ENCODE measurements around the gene HARS1. TPM values are rescaled to one million over a fixed set of nuclear protein-coding genes. Genes with fewer than 3 reads are reported as not detected.

HARS1 gene, protein sequence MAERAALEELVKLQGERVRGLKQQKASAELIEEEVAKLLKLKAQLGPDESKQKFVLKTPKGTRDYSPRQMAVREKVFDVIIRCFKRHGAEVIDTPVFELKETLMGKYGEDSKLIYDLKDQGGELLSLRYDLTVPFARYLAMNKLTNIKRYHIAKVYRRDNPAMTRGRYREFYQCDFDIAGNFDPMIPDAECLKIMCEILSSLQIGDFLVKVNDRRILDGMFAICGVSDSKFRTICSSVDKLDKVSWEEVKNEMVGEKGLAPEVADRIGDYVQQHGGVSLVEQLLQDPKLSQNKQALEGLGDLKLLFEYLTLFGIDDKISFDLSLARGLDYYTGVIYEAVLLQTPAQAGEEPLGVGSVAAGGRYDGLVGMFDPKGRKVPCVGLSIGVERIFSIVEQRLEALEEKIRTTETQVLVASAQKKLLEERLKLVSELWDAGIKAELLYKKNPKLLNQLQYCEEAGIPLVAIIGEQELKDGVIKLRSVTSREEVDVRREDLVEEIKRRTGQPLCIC
- 75.3 to 80.9 TPM (median 78.3 TPM) in 5 replicates for total RNA-seq (2022; extraction: Qiagen RNA extraction)

DNA sequence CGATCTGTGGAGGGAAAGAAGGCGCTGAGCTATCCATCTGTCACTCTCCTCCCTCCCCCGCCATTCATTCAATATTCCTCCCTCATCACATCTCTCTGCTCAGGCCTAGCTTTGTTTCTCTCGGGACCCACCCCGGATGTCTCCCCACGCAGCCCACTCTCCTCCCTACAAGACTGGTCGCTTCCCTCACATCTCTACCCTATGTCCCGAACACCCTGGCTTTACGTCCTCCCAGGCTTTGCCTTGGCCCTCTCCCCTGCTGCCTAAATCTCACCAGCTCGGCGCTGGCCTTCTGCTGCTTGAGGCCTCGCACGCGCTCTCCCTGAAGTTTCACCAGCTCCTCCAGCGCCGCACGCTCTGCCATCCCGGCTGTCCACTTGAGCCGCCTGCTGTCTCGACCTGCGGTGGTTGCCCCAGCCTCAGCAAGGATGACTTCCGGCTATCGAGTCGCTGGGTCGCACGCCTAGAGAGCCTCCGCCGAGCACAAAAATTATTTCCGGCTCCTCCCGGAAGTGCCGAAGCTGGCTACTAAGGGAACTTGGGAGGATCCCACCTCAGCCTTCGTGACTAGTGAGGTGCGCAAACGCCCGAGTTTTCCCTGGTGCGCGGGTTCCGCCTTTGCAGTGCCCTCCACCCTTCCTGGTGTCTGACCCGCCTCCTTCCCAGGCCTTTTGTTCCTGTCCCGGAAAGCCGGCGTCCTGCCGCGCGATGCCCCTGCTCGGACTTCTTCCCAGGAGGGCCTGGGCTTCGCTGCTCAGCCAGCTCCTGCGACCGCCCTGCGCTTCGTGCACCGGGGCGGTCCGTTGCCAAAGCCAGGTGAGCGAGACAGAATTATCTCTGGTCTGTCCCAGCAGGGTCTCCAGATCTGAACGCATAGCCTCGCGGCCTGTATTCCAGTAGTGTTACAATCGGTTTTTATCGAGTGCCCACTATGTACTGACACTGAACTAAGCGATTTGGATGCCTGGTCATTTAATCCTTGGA is at the start of gene HARS1, which contains the start of gene HARS2:
TSS of gene HARS1 (minus strand) at position 430 of the 984 bp plus-strand sequence. CDS start at position 364, 66 bp downstream.
TSS of gene HARS2 (plus strand) at position 515 of the 984 bp plus-strand sequence. CDS start at position 709, 194 bp downstream.

DNA sequence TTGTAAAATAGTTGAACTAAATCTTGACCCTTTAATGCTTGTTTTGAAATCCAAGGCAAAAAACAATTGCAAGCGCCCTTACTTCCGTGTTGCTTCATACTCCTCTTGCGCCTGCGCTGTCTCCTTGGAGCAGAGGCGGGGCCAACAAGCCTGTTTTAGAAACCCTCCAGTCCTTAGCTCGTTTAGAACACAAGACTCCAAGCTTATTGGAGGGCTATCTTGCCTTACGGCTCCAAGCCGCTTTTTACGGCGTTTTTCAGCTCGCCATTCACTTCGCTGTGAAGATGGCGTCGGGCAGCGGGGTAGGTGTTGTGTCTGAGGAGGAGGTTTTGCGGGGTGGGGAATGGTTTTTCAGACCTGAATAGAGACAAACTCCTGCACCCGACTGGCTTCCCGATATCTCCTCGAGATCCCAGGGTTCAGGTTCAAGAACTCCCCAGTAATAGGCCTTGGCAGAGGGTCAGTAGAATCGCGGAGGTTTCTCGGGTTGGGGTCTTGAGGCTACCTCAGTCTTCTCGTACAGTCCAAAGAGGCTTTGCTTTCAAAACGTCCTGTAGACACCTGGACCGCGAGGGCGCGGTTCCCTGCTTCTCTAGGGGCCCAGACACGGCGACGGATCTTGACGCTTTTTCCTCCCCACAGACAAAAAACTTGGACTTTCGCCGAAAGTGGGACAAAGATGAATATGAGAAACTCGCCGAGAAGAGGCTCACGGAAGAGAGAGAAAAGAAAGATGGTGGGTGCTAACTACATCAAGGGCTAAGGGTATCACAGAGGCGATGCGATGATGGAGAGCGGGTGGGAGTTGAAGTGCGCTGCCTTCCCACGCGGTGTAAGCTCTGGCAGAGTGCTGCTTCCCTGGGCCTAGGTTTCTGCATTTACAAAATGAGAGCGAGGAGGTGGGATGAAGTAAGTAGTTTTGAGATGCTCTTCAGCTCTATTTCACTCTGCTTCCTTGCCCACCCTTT is 9.3 kb upstream of the HARS1 start, which contains the start of gene ZMAT2:
TSS of gene ZMAT2 (plus strand) at position 271 of the 968 bp plus-strand sequence. CDS start at position 285, 14 bp downstream.

DNA sequence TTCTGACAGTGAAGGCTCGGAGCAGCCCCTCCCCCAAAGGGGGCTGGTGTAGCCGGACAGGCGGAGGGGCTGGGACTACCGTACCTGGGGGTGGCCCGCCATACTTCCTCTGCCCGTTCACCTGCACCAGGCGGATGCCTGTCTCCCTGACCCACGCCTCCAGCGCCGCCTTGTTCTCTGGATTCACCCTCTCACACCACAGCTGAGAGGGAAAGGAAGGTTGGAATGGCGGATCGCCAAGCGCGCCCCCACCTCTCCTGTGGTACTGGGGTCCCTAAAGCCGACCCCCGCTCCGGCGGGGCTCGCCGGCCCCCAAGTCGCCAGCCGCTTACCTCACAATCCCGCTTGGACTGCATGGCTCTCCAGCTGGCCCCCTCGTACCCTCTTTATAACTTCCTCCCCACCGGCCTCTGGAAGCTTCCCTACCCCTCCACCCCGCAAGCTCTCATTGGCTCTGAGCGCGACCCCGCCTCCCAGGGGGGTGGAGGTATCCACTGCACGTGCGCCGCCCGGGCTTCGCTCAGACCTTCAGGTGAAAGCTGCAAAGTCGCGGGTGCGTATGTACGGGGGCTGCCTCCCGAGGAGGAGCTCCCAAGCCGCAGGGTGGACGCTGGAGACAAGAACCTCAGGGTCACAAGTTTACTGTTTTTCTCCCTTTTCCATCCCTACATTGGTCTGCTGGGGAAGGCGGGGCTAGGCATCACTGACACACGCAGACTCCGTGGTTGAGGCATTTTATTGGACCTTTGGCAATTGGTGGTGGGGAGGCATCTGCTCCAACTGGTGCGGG is 17.8 kb downstream of the HARS1 start, which contains the start of gene DND1:
TSS of gene DND1 (minus strand) at position 390 of the 790 bp plus-strand sequence. CDS start at position 356, 34 bp downstream.

DNA sequence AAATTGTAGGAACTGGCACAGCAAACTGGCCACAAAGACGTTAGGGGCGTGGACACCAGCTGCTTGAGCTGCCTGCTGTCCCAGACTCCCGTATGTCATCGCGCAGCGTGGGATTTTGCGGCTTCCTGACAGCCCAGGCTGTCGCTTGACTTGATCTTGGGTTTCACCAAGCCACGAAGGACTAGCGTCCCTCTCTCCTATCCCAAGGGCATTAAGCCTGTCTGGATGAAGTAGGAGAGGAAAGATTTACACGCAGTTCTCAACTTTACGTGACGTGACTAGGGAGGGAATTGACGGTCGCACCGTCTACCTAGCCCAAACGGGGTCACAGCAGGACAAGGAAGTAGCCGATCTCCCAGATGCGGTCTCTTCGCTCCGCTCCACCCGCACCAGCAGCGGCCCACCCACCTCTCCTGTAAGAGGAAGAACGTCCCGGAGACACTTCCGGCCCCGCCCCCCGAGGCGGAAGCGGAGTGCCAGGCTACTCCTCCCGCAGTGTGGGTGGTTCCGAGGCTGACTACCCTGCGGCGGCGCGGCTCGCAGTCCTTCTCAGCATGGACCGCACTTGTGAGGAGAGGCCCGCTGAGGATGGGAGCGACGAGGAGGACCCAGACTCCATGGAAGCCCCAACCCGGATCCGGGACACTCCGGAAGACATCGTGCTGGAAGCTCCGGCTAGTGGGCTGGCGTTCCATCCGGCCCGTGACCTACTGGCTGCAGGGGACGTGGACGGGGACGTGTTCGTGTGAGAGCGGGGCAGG is 26.6 kb downstream of the HARS1 start, which contains the start of gene WDR55:
TSS of gene WDR55 (plus strand) at position 546 of the 761 bp plus-strand sequence. CDS start at position 555, 9 bp downstream.

DNA sequence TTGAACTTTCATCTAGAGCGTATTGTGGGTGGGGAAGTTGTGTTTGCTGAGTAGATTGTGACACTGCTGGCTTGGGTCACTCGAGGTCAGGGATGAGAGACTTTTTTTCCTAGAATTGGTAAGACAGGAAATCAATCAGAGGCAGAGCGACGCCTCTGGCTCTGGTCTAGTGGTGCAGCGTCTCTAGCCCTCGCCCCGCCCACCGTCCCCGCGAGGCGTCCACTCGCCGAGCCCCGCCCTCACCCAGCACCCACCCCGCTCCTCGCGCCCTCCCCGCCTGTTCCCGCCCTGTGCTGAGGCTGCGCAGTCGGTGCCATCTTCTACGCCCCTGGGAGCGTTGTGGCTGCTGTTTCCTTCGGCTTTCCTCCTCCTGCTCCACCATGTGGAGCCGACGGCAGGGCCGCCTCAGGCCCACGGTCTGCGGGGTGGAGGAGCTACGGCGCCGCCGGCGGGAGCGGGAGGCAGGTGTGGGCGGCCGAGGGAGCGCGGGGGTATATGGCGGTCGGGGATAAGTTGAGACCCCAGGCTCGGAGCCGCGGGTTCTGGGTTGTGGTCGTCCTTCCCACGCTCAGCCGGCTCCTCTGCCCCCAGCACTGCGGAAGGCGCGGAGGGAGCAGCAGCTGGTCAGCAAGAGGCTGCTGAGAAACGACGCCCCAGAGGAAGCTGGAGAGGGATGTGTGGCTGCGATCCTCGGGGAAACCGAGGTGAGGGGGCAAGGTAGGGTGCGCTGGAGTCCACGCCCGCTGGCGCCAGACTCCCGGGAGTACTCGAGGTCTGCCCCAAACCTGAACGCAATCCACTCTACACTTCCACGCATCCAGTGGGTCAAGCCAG is 51.8 kb downstream of the HARS1 start, which contains the start of gene TMCO6:
TSS of gene TMCO6 (plus strand) at position 304 of the 834 bp plus-strand sequence. CDS start at position 381, 77 bp downstream.

DNA sequence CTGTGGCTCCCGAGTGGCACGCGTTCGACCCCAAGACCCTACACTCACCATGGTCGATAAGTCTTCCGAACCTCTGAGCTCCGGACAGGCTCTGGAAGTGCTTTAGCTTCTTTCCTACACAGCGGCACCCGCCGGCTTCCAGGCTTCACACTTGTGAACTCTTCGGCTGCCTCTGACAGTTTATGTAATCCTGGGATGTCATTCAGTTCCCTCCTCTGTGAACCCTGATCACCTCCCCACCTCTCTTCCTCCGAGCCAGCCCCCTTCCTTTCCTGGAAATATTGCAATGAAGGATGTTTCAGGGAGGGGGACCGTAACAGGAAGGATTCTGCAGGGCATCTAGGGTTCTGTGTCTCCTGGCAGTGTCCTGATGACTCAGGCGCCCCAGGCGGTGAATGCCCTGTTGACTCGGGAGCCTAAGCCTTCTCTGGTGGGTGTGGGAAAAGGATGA is 58.1 kb downstream of the HARS1 start, which contains the start of gene CD14:
TSS of gene CD14 (minus strand) at position 155 of the 451 bp plus-strand sequence. CDS start at position 51, 104 bp downstream.

Other genes with a start within 250 kb of the HARS1 start
- gene EIF4EBP3, start 143.7 kb downstream of the HARS1 start, total RNA-seq (2022; extraction: Qiagen RNA extraction): 1.3 to 3.1 TPM (median 1.8 TPM) in 5 replicates
- gene SRA1, start 133.9 kb downstream of the HARS1 start, total RNA-seq (2022; extraction: Qiagen RNA extraction): 37.0 to 43.4 TPM (median 40.9 TPM) in 5 replicates
- 2.9 to 6.0 TPM (median 5.6 TPM) in 5 replicates for gene APBB3, start 126.8 kb downstream of the HARS1 start, total RNA-seq (2022; extraction: Qiagen RNA extraction)
- gene SLC35A4, start 126.5 kb downstream of the HARS1 start, total RNA-seq (2022; extraction: Qiagen RNA extraction): 64.1 to 84.6 TPM (median 81.5 TPM) in 5 replicates
- gene CD14, start 58.2 kb downstream of the HARS1 start, total RNA-seq (2022; extraction: Qiagen RNA extraction): 2.6 to 3.4 TPM (median 3.0 TPM) in 5 replicates
- 8.1 to 14.2 TPM (median 10.8 TPM) in 5 replicates for gene TMCO6, start 51.9 kb downstream of the HARS1 start, total RNA-seq (2022; extraction: Qiagen RNA extraction)
- gene NDUFA2, start 43.7 kb downstream of the HARS1 start, total RNA-seq (2022; extraction: Qiagen RNA extraction): 87.2 to 125 TPM (median 90.7 TPM) in 5 replicates
- 101 to 114 TPM (median 104 TPM) in 5 replicates for gene IK, start 43.5 kb downstream of the HARS1 start, total RNA-seq (2022; extraction: Qiagen RNA extraction)
- 24.6 to 32.8 TPM (median 31.8 TPM) in 5 replicates for gene WDR55, start 26.5 kb downstream of the HARS1 start, total RNA-seq (2022; extraction: Qiagen RNA extraction)
- gene DND1, start 17.8 kb downstream of the HARS1 start, total RNA-seq (2022; extraction: Qiagen RNA extraction): 0.37 to 0.72 TPM (median 0.49 TPM) in 5 replicates
- gene HARS2, start 85 bp upstream of the HARS1 start, total RNA-seq (2022; extraction: Qiagen RNA extraction): 35.2 to 39.8 TPM (median 37.8 TPM) in 5 replicates
- 87.0 to 126 TPM (median 90.9 TPM) in 5 replicates for gene ZMAT2, start 9.1 kb upstream of the HARS1 start, total RNA-seq (2022; extraction: Qiagen RNA extraction)
- gene PCDHA1, start 94.8 kb upstream of the HARS1 start, total RNA-seq (2022; extraction: Qiagen RNA extraction): 0.08 to 0.21 TPM (median 0.18 TPM) in 5 replicates
- gene PCDHA2, start 103.5 kb upstream of the HARS1 start, total RNA-seq (2022; extraction: Qiagen RNA extraction): 0.02 to 0.09 TPM (median 0.06 TPM) in 5 replicates
- 0.69 to 1.1 TPM (median 0.82 TPM) in 5 replicates for gene PCDHA3, start 109.7 kb upstream of the HARS1 start, total RNA-seq (2022; extraction: Qiagen RNA extraction)
- gene PCDHA4, start 115.7 kb upstream of the HARS1 start, total RNA-seq (2022; extraction: Qiagen RNA extraction): 1.4 to 2.3 TPM (median 1.8 TPM) in 5 replicates
- gene PCDHA5, start 130.2 kb upstream of the HARS1 start, total RNA-seq (2022; extraction: Qiagen RNA extraction): 0.52 to 0.95 TPM (median 0.85 TPM) in 5 replicates
- gene PCDHA6, start 136.6 kb upstream of the HARS1 start, total RNA-seq (2022; extraction: Qiagen RNA extraction): 0.03 to 0.13 TPM (median 0.04 TPM) in 5 replicates
- gene PCDHA7, start 142.9 kb upstream of the HARS1 start, total RNA-seq (2022; extraction: Qiagen RNA extraction): 0.07 to 0.16 TPM (median 0.12 TPM) in 5 replicates
- 0.03 to 0.06 TPM (median 0.04 TPM) in 5 replicates for gene PCDHA8, start 149.8 kb upstream of the HARS1 start, total RNA-seq (2022; extraction: Qiagen RNA extraction)
- gene PCDHA9, start 157.0 kb upstream of the HARS1 start, total RNA-seq (2022; extraction: Qiagen RNA extraction): 0.01 TPM in 1 of 5 replicates, not detected in the others
- under 0.01 to 0.05 TPM (median 0.02 TPM) in 3 of 5 replicates, not detected in the others for gene PCDHA10, start 164.5 kb upstream of the HARS1 start, total RNA-seq (2022; extraction: Qiagen RNA extraction)
- gene PCDHA11, start 177.6 kb upstream of the HARS1 start, total RNA-seq (2022; extraction: Qiagen RNA extraction): 0.07 to 0.34 TPM (median 0.11 TPM) in 5 replicates
- 2.8 to 3.7 TPM (median 2.9 TPM) in 5 replicates for gene PCDHA12, start 183.9 kb upstream of the HARS1 start, total RNA-seq (2022; extraction: Qiagen RNA extraction)
- gene PCDHA13, start 190.8 kb upstream of the HARS1 start, total RNA-seq (2022; extraction: Qiagen RNA extraction): 0.04 to 0.09 TPM (median 0.06 TPM) in 4 of 5 replicates, not detected in the other
- gene PCDHAC1, start 234.9 kb upstream of the HARS1 start, total RNA-seq (2022; extraction: Qiagen RNA extraction): 1.5 to 2.7 TPM (median 2.2 TPM) in 5 replicates

All from A549 treated with dexamethasone at 1 μM for 4 hours (cell line).